ENCODE measurements around the gene PLCB2.
A peak's percentile ranks its signal among the peaks of the same experiment; 100 is the strongest.

PLCB2 gene

DNA sequence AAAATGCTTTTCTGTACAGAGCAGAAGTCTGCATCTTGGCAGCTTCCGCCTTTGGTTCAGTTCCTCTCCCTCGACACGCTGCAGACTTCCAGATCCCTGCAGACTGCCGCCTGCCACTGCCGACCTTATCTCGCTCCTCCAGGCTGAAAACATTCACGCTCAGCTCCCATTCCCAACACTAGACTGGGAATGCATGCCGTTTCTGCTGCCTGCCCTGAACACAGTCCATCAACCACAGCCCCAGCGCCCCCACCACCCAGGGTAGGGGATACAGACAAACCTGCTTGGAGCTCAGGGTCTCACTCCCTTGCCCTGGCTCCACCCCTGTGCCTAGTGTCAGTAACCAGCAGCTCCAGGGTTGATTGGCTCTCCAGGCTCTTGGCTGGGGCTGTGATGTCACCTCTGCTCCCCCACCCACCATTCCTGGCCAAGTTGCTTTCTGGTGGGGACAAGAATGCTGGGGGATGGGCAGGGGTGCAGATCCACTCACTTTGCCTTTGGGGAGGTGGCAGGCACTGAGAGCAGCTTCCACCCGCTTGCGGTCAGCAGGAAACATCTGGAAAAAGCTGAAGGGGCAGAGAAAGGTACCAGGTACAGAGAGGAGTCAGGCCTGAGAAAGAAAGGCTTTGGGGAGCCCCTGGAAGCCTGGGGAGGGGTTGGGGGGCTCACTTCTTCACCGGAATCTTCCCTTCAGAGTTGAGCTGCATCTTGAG is 6.1 kb downstream of the PLCB2 start:
- no peak for DNase-seq

- no peak for DNase-seq
Observed at GRCh38 chr15:40300771-40301170, 7.0 kb downstream of the PLCB2 start.

DNA sequence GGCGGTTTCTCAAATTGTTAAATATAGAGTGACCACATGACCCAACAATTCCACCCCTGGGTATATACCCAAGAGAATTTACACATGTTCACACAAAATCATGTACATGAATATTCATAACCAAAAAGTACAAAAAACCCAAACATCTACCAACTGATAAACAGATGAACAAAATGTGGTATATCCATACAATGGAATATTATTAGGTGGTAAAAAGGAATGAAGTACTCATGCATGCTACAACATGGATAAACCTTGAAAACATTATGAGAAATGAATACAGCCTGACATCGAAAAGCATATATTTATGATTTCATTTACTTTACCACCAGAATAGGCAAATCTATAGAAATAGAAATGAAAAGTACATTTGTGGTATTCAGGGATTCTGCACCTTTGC is 7.4 kb downstream of the PLCB2 start:
- DNase-seq, result no peak

- DNase-seq, result no peak
Observed at GRCh38 chr15:40298216-40298935, 9.4 kb downstream of the PLCB2 start.

GRCh38 chr15:40297356-40297755 is 10.4 kb downstream of the PLCB2 start:
- DNase-seq, result no peak

GRCh38 chr15:40296561-40297230 is 11.0 kb downstream of the PLCB2 start:
- no peak for DNase-seq

- no peak for DNase-seq
Observed at GRCh38 chr15:40295877-40296560, 11.7 kb downstream of the PLCB2 start.

DNA sequence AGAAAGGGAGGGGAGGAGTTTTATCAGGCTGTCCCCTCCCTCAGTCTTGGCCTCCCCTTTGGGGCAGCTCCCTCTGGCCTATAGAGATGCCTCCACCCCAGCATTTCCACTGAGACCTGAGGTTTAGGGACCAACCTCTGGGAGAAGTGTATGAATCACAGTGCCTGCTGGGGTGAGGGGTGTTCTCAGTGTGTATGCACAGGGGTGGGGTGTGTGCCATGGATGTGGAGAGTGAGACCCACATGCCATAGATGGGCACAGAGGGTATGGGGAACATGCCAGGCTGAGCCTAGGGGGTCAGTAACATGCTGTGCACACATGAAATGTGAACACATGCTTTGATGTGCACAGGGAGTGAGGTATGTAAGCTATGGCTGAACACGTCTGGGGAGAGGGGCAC is 12.4 kb downstream of the PLCB2 start:
- DNase-seq, result no peak

- no peak for DNase-seq
Observed at GRCh38 chr15:40293905-40294895, 13.5 kb downstream of the PLCB2 start.

DNA sequence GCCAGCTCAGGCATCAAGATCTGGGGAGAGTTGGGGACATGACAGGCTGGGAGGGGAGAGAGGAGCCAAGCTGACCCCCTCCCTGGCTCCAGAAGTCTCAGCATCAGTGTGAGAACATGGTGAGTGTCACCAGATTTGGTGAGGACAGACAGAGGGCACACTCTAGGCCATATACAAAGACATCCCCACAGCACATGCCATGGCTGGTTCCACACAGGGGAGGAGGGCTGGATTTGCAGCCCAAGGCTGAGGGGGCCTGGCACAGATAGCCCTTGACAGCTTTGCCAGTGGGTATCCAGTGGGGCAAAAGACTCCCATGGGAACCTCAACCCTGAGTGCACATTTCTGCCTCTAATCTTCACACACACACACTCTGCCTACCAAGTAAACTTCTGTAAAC is 14.7 kb downstream of the PLCB2 start:
- DNase-seq, result no peak

DNA sequence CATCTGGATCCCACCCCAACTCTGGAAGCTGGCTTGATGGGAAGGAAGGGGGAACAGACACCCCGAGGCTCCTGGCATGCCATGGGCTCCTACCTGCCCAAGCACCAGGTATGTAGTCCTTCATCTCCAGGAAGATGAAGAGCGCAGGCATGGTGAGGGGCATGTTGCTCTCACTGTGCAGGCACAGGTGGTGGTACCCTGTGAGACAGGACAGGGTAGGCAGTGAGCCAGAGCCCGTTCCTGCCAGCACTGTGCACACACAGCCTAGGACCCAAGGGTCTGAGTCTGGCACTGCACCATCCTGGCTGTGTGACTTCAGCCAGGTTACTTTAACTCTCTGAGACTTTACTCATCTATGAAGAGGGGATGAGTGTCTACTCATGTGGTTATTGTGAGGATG is 15.5 kb downstream of the PLCB2 start:
- no peak for DNase-seq

DNA sequence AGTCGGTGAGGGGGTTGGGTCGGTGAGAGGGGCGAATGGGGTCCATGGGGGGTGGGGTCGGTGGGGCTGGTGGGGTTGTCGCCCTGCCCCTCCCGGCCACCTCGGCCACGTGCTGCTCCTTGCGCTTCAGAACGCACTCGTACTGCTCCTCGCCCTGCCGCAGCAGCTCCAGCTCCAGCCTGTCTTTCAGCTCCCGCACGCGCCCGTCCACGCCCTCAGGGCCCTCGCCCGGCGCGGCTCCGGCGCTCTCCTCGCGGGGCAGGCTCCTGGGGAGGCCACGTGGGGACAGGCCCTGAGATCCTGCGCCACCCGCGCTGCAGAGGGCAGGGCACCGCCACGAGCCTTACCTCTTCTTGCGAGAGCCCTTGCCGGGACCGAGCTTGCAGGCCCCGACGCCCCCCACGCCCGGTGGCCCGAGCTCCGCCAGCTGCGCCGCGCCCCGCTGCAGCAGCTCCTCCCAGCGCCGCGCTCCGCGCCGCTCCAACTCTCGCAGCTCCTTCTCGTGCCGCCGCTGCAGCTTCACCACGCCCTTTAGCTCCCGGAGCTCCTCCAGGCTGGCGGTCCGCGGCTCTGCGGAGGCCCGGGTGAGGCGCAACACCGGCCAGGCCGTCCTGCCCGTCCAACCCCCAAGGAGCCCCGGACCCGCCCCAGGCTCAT is 16.7 kb downstream of the PLCB2 start:
- DNase-seq, result peak; percentile 62

GRCh38 chr15:40290545-40290917 is 17.2 kb downstream of the PLCB2 start:
- DNase-seq, result no peak

- DNase-seq, result no peak
Observed at GRCh38 chr15:40289140-40289775, 18.5 kb downstream of the PLCB2 start.

GRCh38 chr15:40287968-40288367 is 19.8 kb downstream of the PLCB2 start:
- DNase-seq, result no peak

DNA sequence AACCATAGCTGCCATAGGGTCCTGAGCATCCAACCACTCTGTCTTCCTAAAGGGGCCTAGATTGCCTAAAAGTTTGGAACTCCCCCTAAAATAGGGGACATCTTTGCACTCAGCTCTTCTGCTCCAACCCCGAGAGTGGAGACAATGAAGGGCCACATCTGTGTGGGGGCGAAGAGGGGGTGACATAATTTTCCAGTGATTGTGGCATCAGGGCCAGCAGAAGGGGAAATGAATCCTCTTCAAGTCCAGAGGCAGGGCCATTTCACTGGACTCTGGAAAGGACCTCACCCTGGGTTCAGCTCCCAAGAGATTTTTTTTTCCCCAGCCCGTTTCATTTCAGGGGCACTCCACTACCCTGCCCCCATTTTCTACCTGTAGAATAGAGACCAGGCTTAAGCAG is 20.2 kb downstream of the PLCB2 start:
- no peak for DNase-seq

DNA sequence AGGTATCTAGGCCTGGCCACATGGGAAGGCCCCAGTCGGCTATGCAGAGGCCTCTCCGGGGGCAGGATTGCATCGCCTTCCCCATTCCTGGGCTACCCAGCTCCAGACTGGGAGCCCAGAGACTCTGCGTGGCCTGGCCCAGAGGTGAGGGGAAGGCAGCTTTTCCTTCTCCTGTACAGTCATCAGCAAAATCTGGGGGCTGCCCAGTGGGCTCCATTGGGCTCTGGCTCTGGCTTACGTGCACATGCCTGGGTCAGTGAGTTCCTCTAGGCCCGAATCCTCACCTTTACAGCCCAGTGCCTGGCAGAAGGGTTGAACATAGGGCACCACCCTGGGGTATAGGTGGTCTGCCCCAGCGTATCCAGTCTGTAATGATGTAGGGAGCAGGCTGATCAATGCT is 20.9 kb downstream of the PLCB2 start:
- no peak for DNase-seq

- DNase-seq, result no peak
Observed at GRCh38 chr15:40286061-40286532, 21.6 kb downstream of the PLCB2 start.

DNA sequence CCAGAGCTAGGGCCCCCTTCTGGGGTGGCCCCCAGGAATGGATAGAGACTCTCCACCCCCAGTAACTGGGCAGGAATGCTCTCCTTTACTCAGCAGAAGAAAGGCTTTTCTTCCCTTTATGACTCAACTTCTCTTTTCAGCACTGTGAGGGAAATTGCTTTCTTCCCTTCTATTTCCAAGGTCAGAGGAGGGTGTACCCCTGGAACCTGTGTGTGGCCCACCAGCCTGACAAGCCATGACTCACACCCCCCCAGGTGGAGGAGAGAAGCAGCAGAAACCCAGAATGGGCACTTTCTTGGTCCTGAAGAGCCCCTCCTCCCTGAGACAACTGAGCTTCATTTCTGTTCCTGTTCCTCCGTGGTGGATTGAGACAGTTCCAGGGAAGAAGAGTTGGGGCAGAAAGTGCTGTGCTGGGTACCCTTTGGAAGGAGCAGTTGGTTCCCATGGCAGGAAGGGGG is 22.2 kb downstream of the PLCB2 start:
- DNase-seq, result no peak

DNA sequence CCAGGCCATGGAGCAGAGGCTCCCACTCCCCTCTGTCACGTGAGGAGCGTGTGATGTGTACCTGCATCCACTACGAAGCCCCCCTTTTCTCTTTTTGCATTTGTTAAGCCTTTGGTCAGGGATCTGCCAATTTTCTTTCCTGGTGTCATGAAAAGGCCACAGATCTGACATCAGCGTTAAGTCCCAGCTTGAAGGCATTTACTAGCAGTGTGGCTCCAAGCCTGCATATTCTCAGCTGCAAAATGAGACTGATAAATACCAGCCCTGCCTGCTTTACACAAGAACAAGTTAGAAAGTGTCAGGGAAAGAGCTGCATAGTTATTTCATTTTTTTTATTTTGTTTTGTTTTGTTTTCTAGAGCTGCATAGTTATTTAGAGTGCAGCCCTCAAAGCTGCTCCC is 22.6 kb downstream of the PLCB2 start:
- DNase-seq, result no peak

All from right hindlimb (tissue), 1 donor.